Trophoblast cell (in vitro differentiated cells and primary cell): ENCODE measurements around the gene EIF2A.

Experiments used
- DNase-seq, 2 donors: peaks; one replicate each; pipeline ENCODE4 v3.0.0-alpha.2; 2016
- H2AFZ ChIP-seq: 2 replicates; pipeline ENCODE4 v1.6.1; 2013; ENCODE audit warnings: low read length, moderate library complexity, mild to moderate bottlenecking; ENCODE audit not compliant: insufficient read depth, poor library complexity
- H2AK5ac ChIP-seq: 2 replicates; pipeline ENCODE4 v1.6.1; 2013; ENCODE audit warnings: mild to moderate bottlenecking, low read length
- H2BK120ac ChIP-seq: 2 replicates; pipeline ENCODE4 v1.6.1; 2013; ENCODE audit warnings: low read length, mild to moderate bottlenecking, moderate library complexity; ENCODE audit not compliant: insufficient read depth, poor library complexity
- H2BK12ac ChIP-seq: 2 replicates; pipeline ENCODE4 v1.6.1; 2013; ENCODE audit warnings: mild to moderate bottlenecking, low read length, moderate library complexity
- H2BK5ac ChIP-seq: 2 replicates; pipeline ENCODE4 v1.6.1; 2013; ENCODE audit warnings: low read length, low read depth, moderate library complexity, mild to moderate bottlenecking; ENCODE audit not compliant: poor library complexity
- H3K14ac ChIP-seq: 2 replicates; pipeline ENCODE4 v1.6.1; 2013; ENCODE audit warnings: mild to moderate bottlenecking, low read length
- H3K18ac ChIP-seq: 2 replicates; pipeline ENCODE4 v1.6.1; 2013; ENCODE audit warnings: mild to moderate bottlenecking, low read length
- H3K23ac ChIP-seq: 2 replicates; pipeline ENCODE4 v1.6.1; 2013; ENCODE audit warnings: low read length
- H3K27ac ChIP-seq: 2 replicates; pipeline ENCODE4 v1.5.1; 2013; ENCODE audit warnings: low read depth, mild to moderate bottlenecking, inconsistent platforms, low read length, moderate library complexity
- H3K27me3 ChIP-seq: 2 replicates; pipeline ENCODE4 v1.6.1; 2013; ENCODE audit warnings: inconsistent platforms, mild to moderate bottlenecking, low read length, moderate library complexity; ENCODE audit not compliant: insufficient read depth
- H3K36me3 ChIP-seq, 2 experiments: 1 replicate in 1 of 2; 2 replicates in 1 of 2; pipeline ENCODE4 v1.6.1; 2013; ENCODE audit warnings: low read length in 2 of 2, mild to moderate bottlenecking in 2 of 2, moderate library complexity in 1 of 2; ENCODE audit not compliant: insufficient read depth in 2 of 2, control insufficient read depth in 1 of 2
- H3K4ac ChIP-seq: 2 replicates; pipeline ENCODE4 v1.6.1; 2013; ENCODE audit warnings: low read depth, mild to moderate bottlenecking, low read length, moderate library complexity
- H3K4me1 ChIP-seq, 2 experiments: 1 replicate in 1 of 2; 2 replicates in 1 of 2; pipeline ENCODE4 v1.6.1; 2013; ENCODE audit warnings: low read length in 2 of 2, mild to moderate bottlenecking in 2 of 2, moderate library complexity in 1 of 2; ENCODE audit not compliant: insufficient read depth in 2 of 2, control insufficient read depth in 1 of 2
- H3K4me2 ChIP-seq: 2 replicates; pipeline ENCODE4 v1.6.1; 2013; ENCODE audit warnings: inconsistent platforms, mild to moderate bottlenecking, low read length, moderate library complexity
- H3K4me3 ChIP-seq: 2 replicates; pipeline ENCODE4 v1.5.1; 2013; ENCODE audit warnings: mild to moderate bottlenecking, low read depth, low read length, inconsistent platforms
- H3K79me1 ChIP-seq: one replicate; pipeline ENCODE4 v1.6.1; 2013; ENCODE audit warnings: low read length
- H3K79me2 ChIP-seq: 2 replicates; pipeline ENCODE4 v1.6.1; 2013; ENCODE audit warnings: low read length, mild to moderate bottlenecking; ENCODE audit not compliant: control insufficient read depth, insufficient read depth, poor library complexity
- H3K9ac ChIP-seq: 2 replicates; pipeline ENCODE4 v1.6.1; 2013; ENCODE audit warnings: mild to moderate bottlenecking, low read length
- H3K9me3 ChIP-seq: 2 replicates; pipeline ENCODE4 v1.6.1; 2013; ENCODE audit warnings: low read depth, mild to moderate bottlenecking, control low read depth, inconsistent platforms, low read length; ENCODE audit not compliant: insufficient read depth
- H4K12ac ChIP-seq: 2 replicates; pipeline ENCODE4 v1.6.1; 2013; ENCODE audit warnings: low read depth, mild to moderate bottlenecking, low read length, moderate library complexity
- H4K8ac ChIP-seq: 2 replicates; pipeline ENCODE4 v1.6.1; 2013; ENCODE audit warnings: low read depth, mild to moderate bottlenecking, low read length, moderate library complexity
- H4K91ac ChIP-seq: one replicate; pipeline ENCODE4 v1.6.1; 2013; ENCODE audit warnings: low read depth, mild to moderate bottlenecking, low read length, moderate library complexity
- WGBS: extraction: QIAGEN DNeasy Blood & Tissue Kit; methylation state at CpG from one replicate; pipeline ENCODE4 v1.1.7; 2013; ENCODE audit warnings: missing lambda C conversion rate; ENCODE audit not compliant: insufficient read length, insufficient coverage; ENCODE audit errors: extremely low coverage; 5-methylcytosine and 5-hydroxymethylcytosine counted together

The EIF2A gene

DNA sequence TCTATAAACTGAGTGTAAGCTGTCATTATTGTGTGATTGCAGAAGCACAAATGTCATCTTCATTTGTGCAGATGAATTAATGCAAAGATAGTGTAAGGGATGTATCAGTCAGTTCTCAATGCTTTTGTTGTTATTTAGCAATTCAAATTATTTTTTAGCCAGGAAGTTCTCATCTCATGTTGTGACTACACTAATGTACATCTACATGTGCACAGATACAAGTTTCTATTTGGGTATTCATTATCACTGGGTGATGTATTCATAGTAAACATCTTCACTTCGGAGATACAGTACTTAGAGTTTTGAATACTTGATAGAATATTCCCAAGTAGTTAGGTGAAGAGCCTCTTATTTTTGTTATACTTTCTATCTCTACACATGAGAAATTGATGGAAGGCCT is 11.1 kb downstream of the EIF2A start:
- Histone ChIP-seq H3K4me1 (no peaks in the 10 kb centered on the region), H2AK5ac (no peak overlapping the region), H2AFZ (no peak overlapping the region), H3K14ac (no peak overlapping the region), H3K4me2 (no peak overlapping the region), H2BK120ac (no peak overlapping the region), H3K27ac (no peak overlapping the region), H3K23ac (no peak overlapping the region), H3K4ac (no peak overlapping the region), H2BK5ac (no peak overlapping the region), H3K36me3 (peaks cover 12 to 18% of the 10 kb centered on the region in 2 experiments), H3K9ac (no peak overlapping the region), H4K91ac (no peak overlapping the region), H3K79me1 (no peaks in the 10 kb centered on the region), H3K9me3 (no peaks in the 10 kb centered on the region), H3K18ac (no peak overlapping the region), H2BK12ac (no peak overlapping the region), H4K12ac (no peak overlapping the region), H4K8ac (no peak overlapping the region), H3K27me3 (no peaks in the 10 kb centered on the region), H3K79me2 (no peaks in the 10 kb centered on the region), H3K4me3 (no peak overlapping the region)
- no peak for DNase-seq
- WGBS: no CpG with 5 or more reads among the region's 1 CpG

DNA sequence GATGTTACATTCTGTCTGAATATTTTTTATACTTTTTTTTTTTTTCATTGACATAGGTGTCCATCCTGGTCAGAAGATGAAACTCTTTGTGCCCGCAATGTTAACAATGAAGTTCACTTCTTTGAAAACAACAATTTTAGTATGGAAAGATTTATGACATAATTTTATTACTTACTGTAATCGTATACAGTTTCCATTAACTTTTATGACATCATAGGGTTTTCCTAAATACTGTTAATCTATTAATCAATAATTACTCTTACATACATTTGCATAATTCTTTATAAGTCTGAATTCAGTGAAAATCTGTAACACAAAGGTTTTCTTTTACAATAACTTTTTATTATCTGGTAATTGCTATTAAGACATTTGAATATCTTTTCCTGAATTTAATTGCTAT is 17.7 kb downstream of the EIF2A start:
- H3K79me2 ChIP-seq: no peaks in the 10 kb centered on the region
- peaks cover 2 to 10% of the 10 kb centered on the region in 2 experiments for H3K36me3 ChIP-seq
- no peaks in the 10 kb centered on the region for H3K27me3 ChIP-seq
- H3K4me3 ChIP-seq: no peak overlapping the region
- H4K91ac ChIP-seq: no peak overlapping the region
- no peak overlapping the region for H2BK12ac ChIP-seq
- H3K9ac ChIP-seq: no peak overlapping the region
- no peaks in the 10 kb centered on the region for H3K4me1 ChIP-seq
- no peak overlapping the region for H4K12ac ChIP-seq
- H3K27ac ChIP-seq: no peak overlapping the region
- H2BK5ac ChIP-seq: no peak overlapping the region
- no peak overlapping the region for H3K23ac ChIP-seq
- no peak overlapping the region for H2AK5ac ChIP-seq
- WGBS: no CpG with 5 or more reads among the region's 2 CpGs
- H3K14ac ChIP-seq: no peak overlapping the region
- no peak for DNase-seq
- H3K9me3 ChIP-seq: no peaks in the 10 kb centered on the region
- no peaks in the 10 kb centered on the region for H3K79me1 ChIP-seq
- no peak overlapping the region for H4K8ac ChIP-seq
- H2AFZ ChIP-seq: no peak overlapping the region
- no peak overlapping the region for H2BK120ac ChIP-seq
- no peak overlapping the region for H3K4me2 ChIP-seq
- no peak overlapping the region for H3K18ac ChIP-seq
- no peak overlapping the region for H3K4ac ChIP-seq

DNA sequence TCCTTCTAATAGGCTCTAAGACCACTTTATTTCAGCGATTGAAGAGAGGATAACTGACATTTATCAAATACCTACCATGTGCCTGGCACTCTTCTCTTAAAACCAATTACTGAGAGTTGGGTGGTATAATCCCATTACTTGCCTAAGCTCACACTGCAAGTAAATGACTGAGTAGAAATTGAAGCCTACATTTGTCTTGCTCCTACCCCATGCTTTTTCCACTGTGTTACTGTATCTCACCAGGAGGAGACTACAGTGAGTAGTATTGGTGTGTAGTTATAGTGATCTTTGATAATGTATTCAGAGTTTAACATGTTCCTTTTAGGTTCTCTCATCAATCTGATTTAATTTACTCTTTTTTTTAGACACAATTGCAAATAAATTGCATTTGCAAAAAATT is 20.7 kb downstream of the EIF2A start:
- Histone ChIP-seq H2BK120ac (no peak overlapping the region), H4K8ac (no peak overlapping the region), H3K4ac (no peak overlapping the region), H3K79me1 (no peaks in the 10 kb centered on the region), H3K36me3 (peaks cover 6 to 16% of the 10 kb centered on the region in 2 experiments), H2BK5ac (no peak overlapping the region), H4K91ac (no peak overlapping the region), H3K4me2 (no peak overlapping the region), H3K18ac (no peak overlapping the region), H3K9me3 (no peaks in the 10 kb centered on the region), H3K4me1 (no peaks in the 10 kb centered on the region), H3K14ac (no peak overlapping the region), H3K9ac (no peak overlapping the region), H2BK12ac (no peak overlapping the region), H2AFZ (no peak overlapping the region), H3K4me3 (no peak overlapping the region), H3K27ac (no peak overlapping the region), H2AK5ac (no peak overlapping the region), H4K12ac (no peak overlapping the region), H3K79me2 (no peaks in the 10 kb centered on the region), H3K27me3 (no peaks in the 10 kb centered on the region), H3K23ac (no peak overlapping the region)
- WGBS: no CpG with 5 or more reads among the region's 1 CpG
- DNase-seq: no peak

DNA sequence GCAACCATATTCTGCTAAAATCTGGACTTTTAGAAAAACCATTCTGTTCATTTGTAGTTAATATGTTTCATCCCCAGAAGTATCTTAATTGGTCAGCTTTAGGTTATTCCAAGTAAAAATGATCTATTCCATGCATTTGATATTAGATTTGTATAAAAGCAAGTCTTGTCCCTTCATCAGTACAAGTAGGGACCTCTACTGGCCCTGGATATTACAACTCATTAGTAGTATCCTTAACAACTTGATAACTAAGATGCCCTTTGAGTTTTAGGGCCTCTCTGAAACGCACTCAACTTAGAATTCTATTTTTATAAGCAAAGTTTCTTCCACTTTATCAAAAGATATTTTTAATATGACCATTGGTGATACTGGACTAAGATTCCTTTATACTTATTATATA is 31.3 kb downstream of the EIF2A start:
- H4K12ac ChIP-seq: no peak overlapping the region
- H3K36me3 ChIP-seq: peaks cover 11 to 29% of the 10 kb centered on the region in 2 experiments
- no peak overlapping the region for H3K14ac ChIP-seq
- no peak overlapping the region for H2AFZ ChIP-seq
- H2BK5ac ChIP-seq: no peak overlapping the region
- H3K27me3 ChIP-seq: no peaks in the 10 kb centered on the region
- H3K23ac ChIP-seq: no peak overlapping the region
- H3K4me2 ChIP-seq: no peak overlapping the region
- no peak overlapping the region for H2BK120ac ChIP-seq
- H3K27ac ChIP-seq: no peak overlapping the region
- no peak overlapping the region for H4K8ac ChIP-seq
- no peak overlapping the region for H2BK12ac ChIP-seq
- H3K4me3 ChIP-seq: no peak overlapping the region
- H4K91ac ChIP-seq: no peak overlapping the region
- no CpG with 5 or more reads among the region's 1 CpG for WGBS
- H3K9ac ChIP-seq: no peak overlapping the region
- H3K79me1 ChIP-seq: no peaks in the 10 kb centered on the region
- no peak overlapping the region for H3K18ac ChIP-seq
- H2AK5ac ChIP-seq: no peak overlapping the region
- no peak overlapping the region for H3K4ac ChIP-seq
- no peaks in the 10 kb centered on the region for H3K79me2 ChIP-seq
- no peak for DNase-seq
- H3K4me1 ChIP-seq: no peaks in the 10 kb centered on the region
- H3K9me3 ChIP-seq: no peaks in the 10 kb centered on the region
